Liver (tissue), 3 donors: ENCODE results near the gene FLG2.

ENCODE experiments used
- TAF1 ChIP-seq: conservative IDR thresholded peaks from 2 replicates; pipeline ENCODE4 v1.6.1; 2016; ENCODE audit warnings: antibody characterized with exemption, mild to moderate bottlenecking
- TF ChIP-seq, protein P1 (sequence below): fragments of 150-350 bp; IDR thresholded peaks from 2 replicates; pipeline ENCODE4 v1.5.1; 2017; ENCODE audit warnings: improper control_type of control experiment, low read depth, low read length; ENCODE audit not compliant: missing input control
- TF ChIP-seq, protein P2 (sequence below): IDR thresholded peaks from 2 replicates; pipeline ENCODE4 v1.6.1; 2016; ENCODE audit warnings: antibody characterized with exemption
- donor health status: healthy.
- donor health status: healthy.

DNA sequence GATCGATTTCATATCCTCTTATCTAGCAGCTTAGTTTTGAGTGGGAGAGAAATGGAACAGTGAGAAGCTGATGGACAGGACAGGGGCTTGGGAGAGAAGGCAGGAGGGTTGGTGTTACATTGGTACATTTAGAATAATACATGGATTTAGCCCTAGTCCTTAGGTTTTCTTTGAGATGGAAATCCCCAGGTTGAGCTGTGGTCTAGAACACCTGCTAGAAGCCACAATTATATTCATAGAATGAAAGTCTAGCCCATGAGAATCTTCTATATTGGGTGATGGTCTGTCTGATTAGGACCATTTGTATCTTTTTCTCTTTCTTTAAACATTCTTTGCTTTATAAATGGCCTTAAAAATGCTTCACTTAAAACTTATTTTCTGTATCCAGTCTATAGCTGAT lies 34.3 kb upstream of the FLG2 start:
- TF ChIP-seq, protein P1, sequence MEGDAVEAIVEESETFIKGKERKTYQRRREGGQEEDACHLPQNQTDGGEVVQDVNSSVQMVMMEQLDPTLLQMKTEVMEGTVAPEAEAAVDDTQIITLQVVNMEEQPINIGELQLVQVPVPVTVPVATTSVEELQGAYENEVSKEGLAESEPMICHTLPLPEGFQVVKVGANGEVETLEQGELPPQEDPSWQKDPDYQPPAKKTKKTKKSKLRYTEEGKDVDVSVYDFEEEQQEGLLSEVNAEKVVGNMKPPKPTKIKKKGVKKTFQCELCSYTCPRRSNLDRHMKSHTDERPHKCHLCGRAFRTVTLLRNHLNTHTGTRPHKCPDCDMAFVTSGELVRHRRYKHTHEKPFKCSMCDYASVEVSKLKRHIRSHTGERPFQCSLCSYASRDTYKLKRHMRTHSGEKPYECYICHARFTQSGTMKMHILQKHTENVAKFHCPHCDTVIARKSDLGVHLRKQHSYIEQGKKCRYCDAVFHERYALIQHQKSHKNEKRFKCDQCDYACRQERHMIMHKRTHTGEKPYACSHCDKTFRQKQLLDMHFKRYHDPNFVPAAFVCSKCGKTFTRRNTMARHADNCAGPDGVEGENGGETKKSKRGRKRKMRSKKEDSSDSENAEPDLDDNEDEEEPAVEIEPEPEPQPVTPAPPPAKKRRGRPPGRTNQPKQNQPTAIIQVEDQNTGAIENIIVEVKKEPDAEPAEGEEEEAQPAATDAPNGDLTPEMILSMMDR, result no peak
- TF ChIP-seq, protein P2, sequence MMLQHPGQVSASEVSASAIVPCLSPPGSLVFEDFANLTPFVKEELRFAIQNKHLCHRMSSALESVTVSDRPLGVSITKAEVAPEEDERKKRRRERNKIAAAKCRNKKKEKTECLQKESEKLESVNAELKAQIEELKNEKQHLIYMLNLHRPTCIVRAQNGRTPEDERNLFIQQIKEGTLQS, result no peak
- TF ChIP-seq TAF1, result no peak
